DMS153 (cell line): ENCODE data around the gene SLC39A9.
"Not testable (repeated sequence)": the region's sequence is repeated elsewhere in the genome, so short reads cannot be mapped to it uniquely, and the experiment has no call there.

Experiments
- DNase-seq: peaks from one replicate; lab custom pipeline; 2025; lab: John Stamatoyannopoulos, UW

The SLC39A9 gene

DNA sequence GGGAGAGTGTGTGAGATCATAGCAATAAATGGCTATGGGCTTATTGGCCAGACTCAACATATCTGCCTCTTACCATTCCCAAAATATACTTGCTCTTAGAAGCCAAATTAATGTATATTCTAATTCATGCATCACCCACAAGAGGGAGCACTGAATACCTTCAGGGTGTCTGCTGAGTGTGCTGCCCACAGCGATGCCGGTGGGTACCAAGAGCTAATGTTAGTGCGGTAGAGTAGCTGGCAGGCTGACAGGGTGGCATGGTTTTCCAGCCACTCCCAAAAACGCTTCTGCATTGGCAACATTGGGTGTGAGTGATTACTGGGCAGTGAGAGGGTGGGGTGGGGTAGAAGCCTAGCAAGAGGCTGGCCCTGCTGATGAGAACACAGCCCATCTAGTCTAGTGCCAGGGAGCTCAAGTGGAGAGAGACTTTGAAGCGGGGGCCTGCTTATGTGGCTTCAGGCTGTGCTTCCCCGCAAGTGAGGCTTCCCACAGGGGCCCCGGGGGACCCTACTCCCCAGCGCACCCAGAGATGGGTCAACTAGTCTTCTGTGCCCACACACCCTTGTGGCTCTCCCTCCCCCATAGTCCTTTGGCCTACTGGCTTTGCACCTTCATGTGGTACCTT, 76.8 kb downstream of the SLC39A9 start:
- peak; percentile 32 for DNase-seq

DNA sequence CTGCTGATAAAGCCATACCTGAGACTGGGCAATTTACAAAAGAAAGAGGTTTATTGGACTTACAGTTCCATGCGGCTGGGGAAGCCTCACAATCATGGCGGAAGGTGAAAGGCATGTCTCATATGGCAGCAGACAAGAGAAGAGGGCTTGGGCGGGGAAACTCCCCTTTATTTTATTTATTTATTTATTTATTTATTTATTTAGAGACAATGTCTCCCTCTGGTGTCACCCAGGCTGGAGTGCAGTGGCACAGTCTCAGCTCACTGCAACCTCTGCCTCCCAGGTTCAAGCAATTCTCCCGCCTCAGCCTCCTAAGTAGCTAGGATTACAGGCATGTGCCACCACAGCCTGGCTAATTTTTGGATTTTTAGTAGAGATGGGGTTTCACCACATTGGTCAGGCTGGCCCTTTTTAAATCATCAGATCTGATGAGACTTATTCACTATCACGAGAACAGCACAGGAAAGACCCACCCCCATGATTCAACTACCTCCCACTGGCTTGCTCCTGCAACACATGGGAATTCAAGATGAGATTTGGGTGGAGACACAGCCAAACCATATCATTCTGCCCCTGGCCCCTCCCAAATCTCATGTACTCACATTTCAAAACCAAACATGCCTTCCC, 78.4 kb downstream of the SLC39A9 start:
- DNase-seq = not testable (repeated sequence)

DNA sequence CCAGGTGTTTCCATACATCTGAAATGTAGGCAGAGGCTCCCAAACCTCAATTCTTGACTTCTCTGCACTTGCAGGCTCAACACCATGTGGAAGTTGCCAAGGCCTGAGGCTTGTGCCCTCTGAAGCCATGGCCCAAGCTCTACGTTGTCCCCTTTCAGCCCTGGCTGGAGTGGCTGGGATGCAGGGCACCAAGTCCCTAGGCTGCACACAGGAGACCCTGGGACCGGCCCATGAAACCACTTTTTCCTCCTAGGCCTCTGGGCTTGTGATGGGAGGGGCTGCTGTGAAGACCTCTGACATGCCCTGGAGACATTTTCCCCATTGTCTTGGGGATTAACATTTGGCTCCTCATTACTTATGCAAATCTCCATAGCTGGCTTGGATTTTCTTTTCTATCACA, 79.6 kb downstream of the SLC39A9 start:
- DNase-seq = not testable (repeated sequence)

DNA sequence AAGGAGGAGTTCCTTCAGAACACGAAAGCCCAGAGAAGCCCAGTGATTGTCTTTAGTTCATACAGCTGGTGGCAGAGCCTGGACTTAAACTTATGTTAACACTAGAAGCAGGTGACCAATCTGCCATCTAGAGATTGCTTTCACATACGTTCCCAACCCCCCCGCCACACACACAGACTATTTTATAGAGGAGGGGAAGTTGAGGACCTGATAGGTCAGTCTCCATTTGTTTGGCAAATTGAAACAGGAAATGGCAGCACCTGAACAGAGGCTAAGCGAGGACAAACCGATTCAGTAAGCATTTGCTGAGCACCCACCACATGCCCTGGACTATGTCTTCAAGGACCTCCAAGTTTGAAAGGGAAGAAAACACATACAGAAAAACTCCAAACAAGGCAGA, 81.2 kb downstream of the SLC39A9 start:
- DNase-seq = no peak

DNA sequence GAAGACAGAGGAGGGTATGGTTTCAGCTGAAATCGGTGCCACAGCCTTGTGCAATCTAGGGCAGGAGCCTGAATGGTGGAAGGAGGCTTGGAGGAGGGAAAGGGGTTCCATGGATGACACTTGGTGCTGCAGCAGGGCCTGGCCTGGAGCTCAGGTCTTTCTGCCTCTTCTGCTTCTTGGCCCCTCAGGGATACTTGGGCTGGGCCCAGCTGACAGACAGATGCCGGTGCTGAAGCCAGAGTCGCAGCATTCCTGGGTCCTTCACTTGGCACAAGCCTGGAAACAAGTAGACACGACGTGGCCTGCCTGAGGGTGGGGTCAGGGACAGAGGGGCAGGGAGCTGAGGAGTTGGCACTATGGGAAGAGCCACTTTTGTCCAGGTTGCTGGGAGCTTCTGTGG, 81.6 kb downstream of the SLC39A9 start:
- DNase-seq = no peak

DNA sequence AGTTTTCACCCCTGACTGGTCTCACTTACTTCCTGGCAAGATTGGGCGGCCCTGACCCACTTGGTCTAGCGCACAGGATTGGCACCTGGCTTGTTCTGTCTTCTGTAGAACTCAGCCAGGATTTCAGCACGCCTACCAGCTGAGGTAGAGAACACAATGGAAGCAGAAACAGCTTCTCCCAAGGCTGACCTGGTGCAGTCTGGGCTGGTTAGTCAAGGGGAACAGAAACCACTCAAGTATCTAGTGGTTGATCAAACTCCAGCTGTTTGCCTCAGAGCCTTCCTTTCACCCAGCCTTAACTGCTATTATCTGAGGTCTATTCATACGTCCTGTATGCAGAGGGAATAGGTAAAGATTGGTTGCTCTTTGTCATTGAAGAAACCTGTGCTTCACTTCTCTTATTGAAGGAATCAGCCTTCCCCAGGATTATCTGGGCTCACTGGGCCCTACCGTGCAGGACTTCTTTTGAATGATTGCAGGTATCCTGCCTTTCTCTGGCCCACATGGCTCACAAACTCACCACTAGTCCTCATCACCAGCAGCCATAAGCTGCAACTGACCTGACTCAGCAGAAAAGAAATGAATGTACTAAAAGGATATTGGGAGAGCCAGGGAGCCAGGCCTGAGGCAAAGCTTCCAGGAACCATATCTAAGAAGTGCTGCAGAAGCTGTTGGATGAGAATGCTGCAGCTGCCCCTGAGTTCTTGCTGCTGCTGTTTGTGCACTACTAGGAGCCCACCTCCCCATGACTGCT, 83.5 kb downstream of the SLC39A9 start:
- no peak for DNase-seq

DNA sequence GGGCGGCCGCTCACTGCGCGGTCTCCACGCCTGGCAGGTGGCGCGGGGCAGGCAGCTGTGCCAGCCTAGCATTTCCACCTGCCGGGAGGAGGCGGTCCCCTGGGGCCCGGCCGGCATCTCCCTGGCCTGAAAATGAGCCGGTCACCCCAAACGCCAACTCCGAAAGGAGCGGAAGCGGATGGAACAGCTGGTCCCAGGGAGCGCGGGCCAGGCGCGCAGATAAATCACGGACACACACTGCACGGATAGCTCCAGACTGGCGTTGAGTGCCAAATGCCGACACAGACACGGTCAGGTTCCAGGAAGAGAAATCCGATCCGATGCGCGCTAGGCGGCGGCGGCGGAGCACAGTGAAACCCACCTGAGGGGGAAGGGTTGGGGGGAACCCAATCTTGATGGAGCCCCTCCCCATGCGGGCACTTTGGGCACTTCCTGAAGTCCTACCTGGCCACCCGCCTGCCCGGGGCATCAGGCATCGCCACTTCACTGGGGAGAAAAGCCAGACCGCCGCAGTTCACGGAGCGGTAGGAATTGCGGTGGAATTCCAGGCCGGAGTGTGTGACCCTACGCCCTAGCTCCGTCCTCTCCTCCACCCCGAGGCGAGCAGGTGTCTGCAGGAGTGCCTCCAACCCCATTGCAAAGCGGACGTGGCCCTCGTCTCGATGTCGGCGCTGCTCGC, 85.4 kb downstream of the SLC39A9 start:
- DNase-seq = peak; percentile 14

DNA sequence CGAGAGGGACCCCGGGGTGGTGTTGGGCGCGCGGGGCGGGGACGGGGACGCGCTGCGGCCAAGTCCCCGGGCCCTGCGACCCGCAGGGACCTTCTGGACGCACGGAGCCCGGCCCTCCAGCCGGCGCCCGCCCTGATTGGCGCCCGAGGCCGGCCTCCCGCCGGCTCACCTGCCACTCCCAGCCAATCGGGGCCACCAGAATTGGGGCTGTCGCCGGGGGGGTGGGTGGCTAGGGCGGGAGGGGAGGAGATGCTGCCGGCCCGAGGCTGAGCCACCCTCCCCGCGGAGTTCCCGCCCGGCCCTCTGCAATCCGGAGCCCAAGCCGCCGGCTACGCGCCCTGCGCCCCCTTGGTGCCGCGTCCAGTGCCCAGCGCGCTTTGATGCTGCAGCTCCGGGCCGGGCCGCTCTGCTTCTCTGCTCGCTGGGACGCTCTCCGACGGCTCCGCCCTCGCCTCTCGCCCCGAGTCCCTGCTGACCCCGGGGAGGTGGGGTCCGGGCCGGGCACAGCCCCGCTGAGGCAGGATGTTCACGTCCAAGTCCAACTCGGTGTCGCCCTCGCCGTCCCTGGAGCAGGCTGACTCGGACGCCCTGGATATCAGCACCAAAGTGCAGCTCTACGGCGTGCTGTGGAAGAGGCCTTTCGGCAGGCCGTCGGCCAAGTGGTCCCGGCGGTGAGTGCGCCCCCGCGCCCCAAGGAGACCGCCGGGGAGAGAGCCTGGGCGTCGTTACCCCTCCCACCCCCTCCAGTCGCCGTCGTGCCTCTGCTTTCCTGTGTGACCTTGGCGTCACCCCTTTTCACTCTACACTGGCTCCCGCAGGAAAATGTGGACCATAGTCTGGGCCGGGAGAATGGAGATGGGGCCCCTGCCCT, 86.2 kb downstream of the SLC39A9 start, which contains the start of gene PLEKHD1:
Gene PLEKHD1, plus strand, starts transcription at position 285 of the 871 bp plus-strand sequence. Its CDS starts 238 bp downstream, at position 523.
- no peak for DNase-seq

DNA sequence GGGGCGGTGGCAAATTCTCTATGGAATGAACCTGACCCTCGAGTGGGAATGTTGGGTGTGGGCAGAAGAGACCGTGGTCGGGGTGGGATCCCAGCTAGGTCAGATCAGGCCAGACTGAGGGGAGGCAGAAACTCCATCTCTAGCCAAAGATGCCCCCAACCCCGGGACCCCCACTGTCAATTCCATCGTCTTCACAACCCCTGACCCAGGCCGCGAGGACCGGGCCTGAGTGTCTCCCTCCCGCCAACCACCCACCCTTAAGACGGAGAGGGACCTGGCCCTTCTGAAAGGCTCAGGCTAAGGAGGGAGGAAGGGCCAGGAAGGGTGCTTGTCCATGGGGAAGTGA, 86.8 kb downstream of the SLC39A9 start:
- no peak for DNase-seq

DNA sequence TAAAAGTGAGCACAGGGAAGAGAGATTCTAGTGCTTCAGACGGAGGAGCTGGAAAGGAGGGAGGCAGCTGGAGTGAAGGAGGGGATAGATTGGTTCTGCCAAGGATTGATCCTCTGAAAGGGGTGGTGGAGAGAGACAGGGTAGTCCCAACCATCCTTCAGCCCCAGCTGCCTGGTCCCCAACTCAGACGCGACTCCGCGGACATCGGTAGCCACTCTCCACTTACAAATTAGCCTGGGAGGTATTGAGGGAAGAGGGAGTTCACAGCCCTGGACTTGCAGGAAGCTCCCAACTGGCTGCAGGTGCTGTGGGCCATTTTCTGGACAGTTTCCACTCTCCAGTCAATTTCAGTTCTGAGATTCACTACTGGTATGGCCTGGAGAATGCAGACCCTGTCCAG, 87.2 kb downstream of the SLC39A9 start:
- no peak for DNase-seq

DNA sequence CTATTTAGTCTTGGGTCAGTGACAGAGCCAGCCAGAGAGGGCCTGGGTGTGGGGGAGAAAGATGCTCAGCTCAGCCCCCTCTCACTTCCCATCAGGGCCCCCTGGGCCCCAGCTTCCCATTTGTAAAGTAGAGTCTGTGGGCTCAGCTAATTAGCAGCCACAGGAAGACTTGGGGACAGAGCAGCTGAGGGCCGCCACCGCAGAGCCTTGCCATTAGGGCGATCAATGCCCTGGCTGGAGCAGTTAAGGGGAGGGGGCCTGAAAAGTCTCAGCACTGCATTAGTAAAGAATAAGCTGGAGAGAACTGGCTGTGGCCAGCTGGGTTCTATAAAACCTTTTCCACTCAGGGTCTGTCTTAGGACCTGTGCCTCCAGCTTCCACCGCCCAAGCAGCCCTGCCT, 88.7 kb downstream of the SLC39A9 start:
- no peak for DNase-seq

DNA sequence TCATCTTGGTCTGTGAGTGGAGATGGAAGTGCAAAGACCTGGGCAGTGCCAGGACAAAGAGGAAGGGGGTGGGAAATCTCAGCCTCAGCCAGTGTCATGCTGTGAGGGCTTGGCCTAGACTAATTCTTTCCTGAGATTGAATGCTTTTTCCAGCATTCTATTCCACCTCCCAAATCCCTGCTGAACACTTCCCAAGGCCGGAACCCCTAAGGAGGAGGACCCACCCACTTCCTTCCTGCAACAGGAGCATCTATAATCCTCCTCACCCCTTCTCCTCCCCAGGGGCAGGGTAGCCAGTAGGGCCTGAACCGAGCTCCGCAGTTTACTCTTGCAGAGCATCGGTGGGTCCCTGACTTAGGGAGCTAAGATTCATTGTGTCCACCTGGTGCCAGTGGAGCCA, 89.3 kb downstream of the SLC39A9 start:
- no peak for DNase-seq

DNA sequence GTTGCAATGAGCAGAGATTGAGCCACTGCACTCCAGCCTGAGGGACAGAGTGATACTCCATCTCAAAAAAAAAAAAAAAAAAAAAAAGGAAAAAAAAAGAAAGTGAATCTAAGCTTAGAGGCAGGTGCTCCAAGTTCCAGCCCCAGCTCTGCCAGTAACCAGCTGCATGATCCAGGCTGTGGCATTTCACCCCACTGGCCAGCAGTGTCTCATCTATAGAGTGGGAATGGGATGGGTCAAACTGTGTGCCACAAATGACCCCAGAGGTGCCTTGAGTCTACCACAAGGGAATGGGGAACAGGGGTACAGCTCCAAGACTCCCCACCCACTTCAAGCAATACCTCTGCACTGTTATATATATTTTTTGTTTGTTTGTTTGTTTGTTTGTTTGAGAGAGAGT, 91.0 kb downstream of the SLC39A9 start:
- no peak for DNase-seq

DNA sequence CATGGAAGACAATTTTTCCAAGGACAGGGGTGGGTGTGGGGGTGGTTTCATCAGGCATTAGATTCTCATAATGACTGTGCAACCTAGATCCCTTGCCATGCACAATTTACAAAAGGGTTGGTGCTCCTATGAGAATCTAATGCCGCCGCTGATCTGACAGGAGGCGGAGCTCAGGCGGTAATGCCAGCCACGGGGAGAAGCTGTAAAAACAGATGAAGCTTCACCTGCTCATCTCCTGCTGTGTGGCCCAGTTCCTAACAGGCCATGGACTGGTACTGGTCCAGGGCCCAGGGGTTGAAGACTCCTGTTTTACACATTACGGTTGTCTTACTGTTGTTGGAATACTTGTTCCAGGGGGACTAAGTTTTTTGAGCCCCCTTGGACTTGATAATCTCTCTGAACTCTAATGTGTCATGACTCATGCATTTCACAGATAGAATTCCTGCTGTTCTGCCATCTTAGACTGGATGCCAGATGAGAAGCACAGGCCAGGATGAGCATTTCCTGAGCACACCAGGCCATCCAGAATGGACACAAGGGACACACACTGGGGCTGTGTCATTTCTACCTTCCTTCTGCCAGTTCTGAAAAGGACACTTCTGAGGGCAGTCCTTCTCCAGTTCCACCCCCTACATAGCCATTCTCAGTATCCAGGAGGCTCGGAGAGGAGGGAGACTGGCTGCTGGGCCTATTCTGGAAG, 91.9 kb downstream of the SLC39A9 start:
- DNase-seq = no peak

DNA sequence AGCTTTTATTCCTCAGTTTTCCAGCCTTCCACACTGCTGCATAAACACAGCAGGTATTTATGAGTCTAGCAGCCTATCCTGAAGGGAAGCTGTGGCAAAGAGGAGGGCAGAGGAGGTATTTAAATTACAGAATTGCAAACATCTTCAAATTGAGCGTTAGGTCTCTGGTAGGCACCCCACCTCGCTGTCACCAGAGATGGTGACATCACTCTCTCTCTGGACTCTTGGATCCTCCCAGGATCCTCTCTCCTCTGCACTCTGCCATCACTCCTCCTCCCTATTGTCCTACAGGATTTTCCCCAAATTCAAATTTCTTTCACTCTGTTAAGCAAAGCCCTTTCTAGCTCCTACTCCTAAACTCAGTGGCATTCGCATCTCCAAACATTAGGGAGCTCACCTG, 92.7 kb downstream of the SLC39A9 start:
- no peak for DNase-seq

DNA sequence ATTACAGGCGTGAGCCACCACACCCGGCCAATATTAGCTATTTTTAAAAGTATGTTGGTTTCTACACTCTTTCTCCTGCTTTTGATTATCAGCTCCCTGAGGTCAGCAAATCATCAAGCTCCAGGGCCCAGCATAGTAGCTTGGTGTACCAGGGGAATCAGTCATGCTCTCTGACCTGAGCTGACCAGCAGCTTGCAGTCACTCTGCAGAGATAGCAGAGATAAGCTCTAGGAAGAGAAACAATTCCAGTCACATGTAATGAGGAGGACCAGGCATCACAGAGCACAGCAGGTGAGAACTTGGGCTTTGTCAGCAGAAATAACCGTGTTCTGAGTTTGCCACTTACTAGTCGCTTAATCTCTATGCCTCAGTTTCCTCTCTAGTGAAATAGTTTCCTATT, 94.5 kb downstream of the SLC39A9 start:
- DNase-seq = no peak

DNA sequence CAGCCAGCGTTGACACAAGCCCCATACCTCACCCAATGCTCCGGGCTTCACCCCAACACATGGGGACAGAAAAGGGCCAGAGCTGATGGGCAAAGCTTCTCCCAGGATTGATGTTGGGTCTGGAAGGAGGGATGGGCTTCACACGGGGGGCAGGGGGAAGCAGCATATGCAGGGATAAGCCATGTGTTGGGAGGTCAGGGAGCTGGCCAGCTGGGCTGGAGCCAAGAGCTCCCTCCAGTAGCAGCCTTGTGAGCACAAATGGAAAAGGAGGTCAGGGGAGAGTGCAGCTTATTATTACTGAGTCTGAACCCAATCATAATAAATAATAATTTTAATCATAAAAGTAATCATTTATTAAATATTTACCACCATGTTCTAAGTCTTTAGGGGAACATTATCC, 95.3 kb downstream of the SLC39A9 start:
- DNase-seq = no peak

DNA sequence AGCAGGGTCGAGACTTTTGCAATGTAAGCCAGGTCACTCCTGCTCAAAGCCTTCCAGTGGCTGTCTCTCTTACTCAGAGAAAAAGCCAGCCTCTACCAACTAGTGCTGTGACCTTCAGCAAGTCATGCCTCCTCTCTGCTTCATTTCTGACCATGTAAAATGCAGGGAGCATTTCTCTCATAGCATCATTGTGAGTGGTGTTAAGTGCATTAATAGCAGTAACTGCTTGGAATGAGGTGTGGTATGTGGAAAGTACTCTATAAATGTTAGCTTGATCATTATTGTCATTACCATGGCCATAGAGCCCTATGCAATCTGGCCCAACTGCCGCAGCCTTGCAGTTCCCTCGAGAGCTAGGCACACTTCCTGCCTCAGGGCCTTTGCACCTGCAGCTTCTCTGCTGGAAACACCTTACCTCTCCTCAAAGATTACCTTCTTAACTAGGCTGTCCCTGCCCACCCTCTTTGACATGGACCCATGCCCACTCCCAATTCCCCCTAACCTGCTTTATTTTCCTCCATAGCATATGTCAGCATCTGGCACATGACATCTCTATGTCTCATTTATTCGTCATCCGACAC, 96.9 kb downstream of the SLC39A9 start:
- no peak for DNase-seq

DNA sequence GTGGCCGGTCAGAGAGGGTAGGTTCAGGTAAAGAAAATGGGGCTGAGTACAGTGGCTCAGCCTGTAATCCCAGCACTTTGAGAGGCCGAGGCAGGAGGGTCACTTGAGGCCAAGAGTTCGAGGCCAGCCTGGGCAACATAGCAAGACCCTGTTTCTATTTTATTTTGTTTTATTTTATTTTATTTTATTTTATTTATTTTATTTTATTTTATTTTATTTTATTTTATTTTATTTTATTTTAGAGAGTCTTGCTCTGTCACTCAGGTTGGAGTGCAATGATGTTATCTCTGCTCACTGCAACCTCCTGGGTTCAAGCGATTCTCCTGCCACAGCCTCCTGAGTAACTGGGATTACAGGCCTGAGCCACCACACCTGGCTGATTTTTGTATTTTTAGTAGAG, 99.4 kb downstream of the SLC39A9 start:
- not testable (repeated sequence) for DNase-seq

DNA sequence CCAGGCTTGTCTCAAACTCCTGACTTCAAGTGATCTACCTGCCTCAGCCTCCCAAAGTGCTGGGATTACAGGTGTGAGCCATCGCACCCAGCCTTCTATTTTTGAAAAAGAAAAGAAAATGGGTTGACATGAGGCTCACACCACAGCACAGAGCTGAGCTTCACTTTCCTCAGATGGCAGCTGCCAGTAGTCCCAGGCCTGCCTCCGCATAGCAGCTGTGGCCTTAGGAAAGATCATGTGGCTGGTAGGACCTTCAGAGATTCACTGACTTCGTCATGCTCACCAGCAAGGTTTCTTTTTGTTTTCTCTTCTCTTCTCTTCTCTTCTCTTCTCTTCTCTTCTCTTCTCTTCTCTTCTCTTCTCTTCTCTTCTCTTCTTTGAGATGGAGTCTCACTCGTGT, 99.8 kb downstream of the SLC39A9 start:
- DNase-seq = not testable (repeated sequence)

DNA sequence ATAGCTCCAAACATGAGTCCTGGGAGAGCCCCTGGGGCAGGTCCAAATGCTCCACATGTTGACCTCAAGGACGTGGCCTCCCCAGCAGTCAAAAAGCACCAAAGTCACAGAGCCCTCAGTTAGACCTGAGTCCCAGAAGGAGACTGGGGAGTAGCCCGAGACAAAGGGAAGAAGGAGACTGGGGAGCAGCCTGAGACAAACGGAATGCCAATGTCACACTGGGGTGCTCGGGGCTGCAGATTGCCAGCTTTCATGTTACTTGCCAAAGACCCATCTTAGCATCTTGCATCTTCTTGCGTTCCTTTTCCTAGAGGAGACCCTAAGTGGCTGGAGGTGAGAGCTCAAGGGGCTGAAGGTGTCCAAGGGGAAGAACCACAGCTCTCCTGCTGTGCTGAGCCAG, 100.9 kb downstream of the SLC39A9 start:
- DNase-seq = no peak
